ENCODE data around the gene CACNA1D. TPM values are rescaled to one million over a fixed set of nuclear protein-coding genes. Genes with fewer than 3 reads are reported as not detected.

CACNA1D gene
- total RNA-seq, 4 donors from 2014 or later: 0.75 to 2.5 (median 1.2) TPM

DNA sequence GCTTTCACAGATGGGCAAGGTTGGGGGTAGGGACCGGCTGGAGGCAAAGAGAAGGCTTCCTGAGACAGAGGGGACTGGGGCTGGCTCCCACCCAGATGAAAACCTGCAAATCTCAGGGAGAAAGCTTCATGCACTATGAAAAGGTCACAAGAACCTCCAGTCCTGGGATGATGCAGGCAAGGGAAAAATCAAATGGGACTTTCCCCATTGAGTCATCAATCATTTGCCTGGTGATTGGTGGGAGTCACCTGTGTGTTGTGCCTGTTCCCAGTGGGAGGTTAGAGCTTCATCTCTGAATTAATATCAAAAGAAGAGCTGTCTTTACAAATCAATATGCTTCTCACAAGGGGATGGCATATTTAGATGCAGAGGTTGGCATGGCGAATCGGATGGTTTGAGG, 49.9 kb downstream of the CACNA1D start:
- WGBS: 98% methylated on average over 3 of the region's 3 CpGs
- no peak overlapping the region for H3K4me3 ChIP-seq
- intact Hi-C loops (cut with DNase I): no loop called here
- TF ChIP-seq POLR2AphosphoS5 (IDR thresholded peaks at IDR 0.05): no peak
- TF ChIP-seq EP300 (IDR thresholded peaks at IDR 0.05): no peak
- TF ChIP-seq, protein P1, sequence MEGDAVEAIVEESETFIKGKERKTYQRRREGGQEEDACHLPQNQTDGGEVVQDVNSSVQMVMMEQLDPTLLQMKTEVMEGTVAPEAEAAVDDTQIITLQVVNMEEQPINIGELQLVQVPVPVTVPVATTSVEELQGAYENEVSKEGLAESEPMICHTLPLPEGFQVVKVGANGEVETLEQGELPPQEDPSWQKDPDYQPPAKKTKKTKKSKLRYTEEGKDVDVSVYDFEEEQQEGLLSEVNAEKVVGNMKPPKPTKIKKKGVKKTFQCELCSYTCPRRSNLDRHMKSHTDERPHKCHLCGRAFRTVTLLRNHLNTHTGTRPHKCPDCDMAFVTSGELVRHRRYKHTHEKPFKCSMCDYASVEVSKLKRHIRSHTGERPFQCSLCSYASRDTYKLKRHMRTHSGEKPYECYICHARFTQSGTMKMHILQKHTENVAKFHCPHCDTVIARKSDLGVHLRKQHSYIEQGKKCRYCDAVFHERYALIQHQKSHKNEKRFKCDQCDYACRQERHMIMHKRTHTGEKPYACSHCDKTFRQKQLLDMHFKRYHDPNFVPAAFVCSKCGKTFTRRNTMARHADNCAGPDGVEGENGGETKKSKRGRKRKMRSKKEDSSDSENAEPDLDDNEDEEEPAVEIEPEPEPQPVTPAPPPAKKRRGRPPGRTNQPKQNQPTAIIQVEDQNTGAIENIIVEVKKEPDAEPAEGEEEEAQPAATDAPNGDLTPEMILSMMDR (IDR thresholded peaks at IDR 0.05): no peak
- TF ChIP-seq POLR2A (IDR thresholded peaks at IDR 0.05; ENCODE audit: low read depth): no peak
- H3K36me3 ChIP-seq: no peaks in the 10 kb centered on the region
- H3K9me3 ChIP-seq: no peaks in the 10 kb centered on the region
- DNase-seq (ENCODE audit: extremely low spot score): peak; percentile 60
- peaks cover 0 to 14% (median 12%) of the 10 kb centered on the region in 4 donors for H3K4me1 ChIP-seq
- H3K27ac ChIP-seq (replicated peaks in 1 of 4): no peak overlapping the region
- no peaks in the 10 kb centered on the region for H3K27me3 ChIP-seq

DNA sequence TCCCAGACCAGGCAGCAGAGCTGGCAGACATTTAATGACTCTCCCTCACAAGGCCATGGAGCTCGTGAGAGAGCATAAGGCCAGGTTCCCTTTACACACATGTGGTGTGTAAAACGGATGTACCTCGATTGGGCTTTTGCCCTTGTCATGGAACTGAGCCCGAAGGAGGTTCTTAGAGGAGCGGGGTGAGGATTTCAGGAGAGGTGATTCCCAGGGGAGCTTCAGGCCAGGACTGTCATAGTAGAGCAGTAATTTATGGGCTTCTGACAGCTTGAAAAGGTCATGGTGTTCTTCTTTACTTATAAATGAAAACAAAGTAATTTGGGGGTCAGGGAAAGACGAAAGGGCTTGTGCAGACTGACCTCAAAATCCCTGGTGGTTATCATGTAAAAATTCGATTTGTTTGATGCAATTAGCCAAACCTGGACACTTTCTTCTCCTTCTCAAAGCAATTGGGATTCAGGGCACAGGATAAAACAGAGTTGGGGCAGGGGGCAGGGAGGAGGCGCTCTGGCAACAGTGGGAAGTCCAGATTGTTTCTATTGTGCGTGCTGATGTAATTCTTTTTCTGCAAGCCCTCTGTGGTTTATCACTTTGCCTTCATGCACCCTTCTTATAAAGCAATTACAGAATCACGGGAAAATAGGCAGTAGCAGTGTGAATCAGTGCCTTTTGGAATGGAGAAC, 51.0 kb downstream of the CACNA1D start:
- H3K27ac ChIP-seq (replicated peaks in 1 of 4): no peak overlapping the region
- WGBS: 50% methylated on average over 10 of the region's 10 CpGs
- peak; percentile 81 for DNase-seq (ENCODE audit: extremely low spot score)

DNA sequence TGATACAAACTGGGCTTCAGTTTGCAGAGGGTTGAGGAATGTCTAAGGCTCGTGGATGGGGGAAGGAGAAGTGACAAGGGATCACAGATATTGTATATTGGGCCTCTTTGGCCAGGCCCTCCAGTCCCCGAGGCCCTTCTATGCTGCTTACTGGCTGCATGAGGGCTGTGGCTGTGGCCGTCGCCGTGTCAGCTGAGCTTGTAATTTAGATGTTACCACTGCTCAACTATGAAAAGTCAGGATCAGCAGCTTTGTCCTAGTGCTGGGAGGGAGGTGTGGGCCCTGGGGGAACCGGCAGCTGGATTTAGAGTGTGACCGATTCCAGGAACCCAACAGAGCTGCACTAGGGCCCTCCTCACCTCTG, 51.6 kb downstream of the CACNA1D start:
- H3K36me3 ChIP-seq: no peaks in the 10 kb centered on the region
- peaks cover 0 to 22% (median 17%) of the 10 kb centered on the region in 4 donors for H3K4me1 ChIP-seq
- no peak overlapping the region for H3K4me3 ChIP-seq
- WGBS: 77% methylated on average over 5 of the region's 7 CpGs
- DNase-seq (ENCODE audit: extremely low spot score): no peak
- H3K27ac ChIP-seq (replicated peaks in 1 of 4): no peak overlapping the region
- intact Hi-C loops (cut with DNase I): no loop called here
- H3K9me3 ChIP-seq: no peaks in the 10 kb centered on the region
- TF ChIP-seq EP300 (IDR thresholded peaks at IDR 0.05) (no peak), POLR2AphosphoS5 (IDR thresholded peaks at IDR 0.05) (no peak), POLR2A (IDR thresholded peaks at IDR 0.05; ENCODE audit: low read depth) (no peak)
- TF ChIP-seq, protein P1 (IDR thresholded peaks at IDR 0.05): no peak
- no peaks in the 10 kb centered on the region for H3K27me3 ChIP-seq

More for the DNA sequence above, 51.0 kb downstream of the CACNA1D start:
- peaks cover 0 to 21% (median 15%) of the 10 kb centered on the region in 4 donors for H3K4me1 ChIP-seq
- TF ChIP-seq POLR2A (IDR thresholded peaks at IDR 0.05; ENCODE audit: low read depth) (no peak), POLR2AphosphoS5 (IDR thresholded peaks at IDR 0.05) (no peak), EP300 (IDR thresholded peaks at IDR 0.05) (no peak)
- TF ChIP-seq, protein P1 (IDR thresholded peaks at IDR 0.05): no peak
- no peak overlapping the region for H3K4me3 ChIP-seq
- H3K9me3 ChIP-seq: no peaks in the 10 kb centered on the region
- intact Hi-C loops (cut with DNase I): no loop called here
- no peaks in the 10 kb centered on the region for H3K27me3 ChIP-seq
- H3K36me3 ChIP-seq: no peaks in the 10 kb centered on the region

DNA sequence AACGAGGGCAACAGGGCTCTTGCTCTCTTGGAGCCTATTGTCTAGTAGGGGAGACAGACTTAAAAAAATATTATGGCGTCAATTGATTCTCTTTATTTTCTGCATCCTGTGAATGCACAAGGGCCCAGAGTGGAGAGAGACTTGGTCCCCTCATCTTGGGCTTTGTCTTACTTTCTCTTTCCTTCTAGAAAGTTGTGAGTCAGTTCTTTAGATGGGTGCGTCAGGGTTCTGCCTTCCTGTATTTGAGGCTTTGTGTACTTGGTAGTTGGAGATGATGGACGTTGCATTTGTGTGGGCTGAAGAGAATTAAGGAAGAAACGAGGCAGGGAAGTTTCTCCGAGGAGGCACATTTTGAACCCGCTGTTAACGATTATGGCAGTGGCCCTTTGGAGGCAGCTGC, 52.9 kb downstream of the CACNA1D start:
- Histone ChIP-seq H3K36me3 (no peaks in the 10 kb centered on the region), H3K4me3 (no peak overlapping the region), H3K4me1 (peaks cover 0 to 24% (median 17%) of the 10 kb centered on the region in 4 donors), H3K9me3 (no peaks in the 10 kb centered on the region), H3K27me3 (no peaks in the 10 kb centered on the region), H3K27ac (replicated peaks in 1 of 4) (no peak overlapping the region)
- TF ChIP-seq EP300 (IDR thresholded peaks at IDR 0.05) (no peak), POLR2A (IDR thresholded peaks at IDR 0.05; ENCODE audit: low read depth) (no peak), POLR2AphosphoS5 (IDR thresholded peaks at IDR 0.05) (no peak)
- TF ChIP-seq, protein P1 (IDR thresholded peaks at IDR 0.05): no peak
- peak; percentile 53 for DNase-seq (ENCODE audit: extremely low spot score)
- intact Hi-C loops (cut with DNase I): no loop called here
- WGBS: 90% methylated on average over 8 of the region's 8 CpGs

All from esophagus muscularis mucosa (tissue), 4 donors.